Measurements from ENCODE around the gene SPOCK3. TPM values are rescaled to one million over a fixed set of nuclear protein-coding genes. Genes with fewer than 3 reads are reported as not detected.

Gene SPOCK3
- total RNA-seq, 1 donor from 2014 or later: not detected

DNA sequence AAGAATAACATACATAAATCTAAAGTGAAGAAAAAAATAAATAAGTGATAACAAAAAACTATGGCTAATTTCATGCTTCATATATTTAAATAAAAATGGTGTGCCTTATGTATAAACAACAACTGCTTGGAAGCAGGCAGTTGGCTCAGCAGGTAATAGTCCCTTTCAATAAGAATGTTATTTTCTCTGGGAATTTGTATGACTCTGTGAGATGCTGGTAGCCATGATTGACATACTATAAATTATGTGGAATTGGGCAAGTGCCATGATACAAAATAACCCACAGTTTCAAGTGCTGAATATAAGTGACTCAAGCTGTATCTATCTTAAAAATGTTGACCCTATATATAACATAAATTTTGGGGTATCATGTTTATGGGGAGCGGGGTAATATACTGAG is 546.5 kb downstream of the SPOCK3 start:
- DNase-seq (ENCODE audit: low read depth): no peak
